Measurements from ENCODE around the gene RERE.

The RERE gene

DNA sequence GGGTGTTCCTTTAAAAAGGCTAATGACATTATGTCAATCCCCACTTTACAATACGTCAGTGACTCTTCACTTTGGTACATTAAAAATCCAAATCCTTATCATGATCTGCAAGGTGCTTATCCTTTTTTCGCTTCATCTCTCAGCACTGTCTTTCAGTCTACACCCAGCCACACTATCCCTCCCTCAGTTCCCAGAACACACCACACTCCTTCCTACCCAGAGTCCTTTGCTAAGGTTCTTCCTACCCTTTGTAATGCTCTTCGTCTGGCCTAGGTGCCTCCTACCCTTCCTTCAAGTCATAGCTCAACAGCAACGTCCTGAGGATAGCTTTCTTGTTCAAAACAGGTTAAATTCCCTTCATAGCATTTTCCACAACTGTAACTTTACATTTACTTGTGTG, 152.6 kb downstream of the RERE start:
- no peak for DNase-seq (ENCODE audit: low spot score)

DNA sequence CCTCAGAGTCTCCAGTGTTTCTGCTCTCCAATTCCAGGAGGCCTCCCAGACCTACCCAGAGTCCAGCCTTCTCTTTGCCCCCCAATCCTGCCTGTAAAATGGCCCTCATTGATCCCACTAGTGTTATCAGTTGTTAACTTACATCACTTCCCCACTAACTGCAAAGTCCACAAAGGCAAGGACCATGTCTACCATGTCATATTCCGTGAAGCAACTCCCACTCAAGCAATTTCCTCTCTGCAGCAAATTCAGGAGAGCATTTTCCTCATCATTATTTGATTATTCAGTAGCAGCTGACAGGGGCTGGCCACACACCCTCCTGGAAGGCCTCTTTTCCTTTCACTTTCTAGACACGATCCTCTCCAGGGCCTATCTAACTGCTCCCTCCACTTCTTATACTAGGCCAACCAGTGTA, 153.5 kb downstream of the RERE start:
- no peak for DNase-seq (ENCODE audit: low spot score)

DNA sequence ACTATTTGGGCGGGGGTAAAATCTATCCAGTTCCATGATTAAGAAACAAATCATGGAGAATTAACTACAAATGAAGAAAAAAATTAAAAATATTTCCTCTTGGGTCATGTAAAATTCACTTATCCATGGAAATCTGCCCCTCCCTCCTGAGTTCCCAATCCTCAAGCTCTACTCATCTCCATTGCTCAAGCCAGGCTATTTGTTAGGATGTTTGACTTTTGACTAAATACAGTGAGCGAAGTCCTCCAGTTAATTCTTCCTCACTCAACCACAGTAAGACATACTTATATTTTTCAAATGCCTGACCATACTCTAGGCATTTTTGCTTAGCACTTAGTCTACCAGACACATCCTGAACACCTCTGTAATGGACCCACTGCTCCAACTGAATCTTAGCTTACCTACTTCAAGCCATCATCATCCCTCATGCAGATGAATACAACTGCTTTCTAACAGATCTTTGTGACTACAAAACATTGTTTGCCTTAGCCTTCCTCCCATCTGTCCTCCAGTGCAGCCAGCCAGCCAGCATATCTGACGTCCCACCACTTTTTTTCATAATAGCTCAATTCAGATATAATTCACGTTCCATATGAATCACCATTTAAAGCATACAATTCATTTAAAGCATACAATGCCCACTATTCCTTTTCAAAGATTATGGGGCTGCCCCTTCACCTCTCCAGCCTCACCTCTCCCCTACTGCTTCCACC, 154.2 kb downstream of the RERE start:
- no peak for DNase-seq (ENCODE audit: low spot score)

DNA sequence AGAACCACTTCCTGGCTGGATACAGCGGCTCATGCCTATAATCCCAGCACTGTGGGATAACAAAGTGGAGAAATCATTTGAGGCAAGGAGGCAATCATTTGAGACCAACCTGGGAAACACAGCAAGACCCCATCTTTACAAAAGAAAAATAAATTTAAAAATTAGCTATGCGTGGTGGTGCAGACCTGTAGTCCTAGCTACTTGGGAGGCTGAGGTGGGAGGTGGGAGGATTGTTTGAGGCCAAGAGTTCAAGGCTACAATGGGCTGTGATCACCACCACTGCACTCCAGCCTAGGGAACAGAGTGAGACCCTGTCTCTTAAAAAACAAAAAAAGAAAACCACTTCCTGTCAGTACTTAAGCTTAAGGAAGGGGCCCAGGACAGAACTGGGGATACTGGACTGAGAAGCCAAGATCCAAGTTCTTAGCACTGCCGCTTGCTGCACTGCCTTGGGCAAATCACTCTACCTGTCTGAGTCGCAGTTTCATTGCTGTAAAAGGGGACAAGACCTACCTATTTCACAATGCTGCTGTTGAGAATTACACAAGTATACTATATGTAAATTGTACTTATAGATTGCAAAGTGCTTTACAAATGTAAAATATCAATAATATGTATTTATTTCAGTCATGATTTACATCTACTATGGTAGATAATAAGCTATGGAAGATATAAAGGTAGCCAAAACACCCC, 154.9 kb downstream of the RERE start:
- no peak for DNase-seq (ENCODE audit: low spot score)

DNA sequence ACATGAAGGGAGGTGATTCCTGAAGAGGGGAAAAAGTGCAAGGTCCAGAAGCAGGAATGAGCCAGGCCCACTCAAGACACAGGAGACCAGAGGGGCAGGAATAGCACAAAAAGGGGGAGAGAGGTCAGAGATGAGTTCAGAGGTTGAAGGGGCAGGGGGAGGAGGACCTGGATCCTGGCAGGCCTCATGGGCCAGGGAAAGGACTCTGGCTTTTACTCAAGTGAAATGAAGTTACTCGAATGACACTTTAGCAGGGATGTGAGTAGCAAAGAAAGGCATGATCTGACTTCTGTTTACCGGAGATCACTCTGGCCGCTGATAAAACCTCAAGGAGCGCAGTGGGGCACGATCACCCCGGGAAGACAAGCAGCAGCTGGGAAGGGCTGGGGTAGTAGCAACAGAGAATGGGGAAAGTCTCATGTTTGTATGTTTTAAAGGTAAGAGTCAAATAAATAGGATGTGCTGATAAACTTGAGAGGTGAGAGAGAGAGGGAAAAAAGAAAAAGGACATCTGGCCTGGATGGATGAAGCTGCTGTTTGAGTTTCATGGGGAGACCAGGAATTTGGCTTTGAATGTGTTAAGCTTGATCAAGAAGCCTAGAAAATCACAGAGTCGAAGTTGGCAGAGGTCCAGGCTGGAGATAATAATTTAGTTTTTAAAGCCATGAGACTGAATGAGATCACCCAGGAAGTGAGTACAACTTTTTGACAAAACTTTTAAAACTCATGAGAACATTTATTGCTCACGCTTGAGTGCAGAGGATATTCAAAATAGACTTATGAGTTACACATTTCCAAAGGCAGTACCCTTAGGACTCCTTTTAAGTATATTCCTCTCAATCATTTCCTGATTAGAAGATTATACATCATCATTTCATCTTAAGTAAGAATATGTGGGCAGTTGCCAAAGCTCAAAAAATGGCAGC, 156.0 kb downstream of the RERE start:
- DNase-seq (ENCODE audit: low spot score), result no peak

DNA sequence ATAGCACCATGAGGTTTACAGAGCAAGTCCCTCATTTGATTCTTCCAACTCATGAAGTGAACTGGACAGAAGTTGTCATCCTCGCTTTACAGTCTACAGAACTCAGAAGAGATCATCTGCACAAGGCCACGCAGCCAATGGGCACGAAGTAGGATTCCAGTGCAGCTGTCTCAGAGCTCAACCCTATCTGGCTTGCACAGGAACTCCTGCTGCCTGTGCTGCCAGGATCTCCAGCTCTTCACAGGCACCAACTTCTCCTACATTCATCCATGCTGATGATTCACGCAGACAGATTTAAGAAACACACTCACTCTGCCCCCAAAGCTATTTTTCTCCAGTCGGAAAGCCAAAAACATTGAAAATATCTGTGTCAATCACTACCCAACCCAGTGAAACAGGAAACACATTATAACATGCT, 157.0 kb downstream of the RERE start:
- DNase-seq (ENCODE audit: low spot score), result no peak

DNA sequence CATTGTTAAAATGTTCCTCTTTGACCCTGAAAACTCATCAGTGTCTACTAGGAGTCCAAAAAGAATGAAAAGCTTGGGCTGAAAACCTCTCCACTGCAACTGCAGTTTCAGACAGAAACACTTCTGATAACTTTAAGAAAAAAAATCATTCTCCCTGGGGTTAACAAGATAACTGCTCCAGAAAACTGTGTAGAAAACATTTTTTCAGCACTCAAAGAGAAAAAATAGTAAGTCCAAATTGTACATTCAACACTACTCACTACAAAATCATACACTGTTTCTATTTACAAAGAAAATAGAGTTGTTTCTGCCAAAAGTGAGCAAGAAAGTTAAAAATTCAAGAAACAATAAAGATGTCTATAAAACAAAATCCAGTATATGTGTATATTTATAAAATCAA, 157.8 kb downstream of the RERE start:
- no peak for DNase-seq (ENCODE audit: low spot score)

DNA sequence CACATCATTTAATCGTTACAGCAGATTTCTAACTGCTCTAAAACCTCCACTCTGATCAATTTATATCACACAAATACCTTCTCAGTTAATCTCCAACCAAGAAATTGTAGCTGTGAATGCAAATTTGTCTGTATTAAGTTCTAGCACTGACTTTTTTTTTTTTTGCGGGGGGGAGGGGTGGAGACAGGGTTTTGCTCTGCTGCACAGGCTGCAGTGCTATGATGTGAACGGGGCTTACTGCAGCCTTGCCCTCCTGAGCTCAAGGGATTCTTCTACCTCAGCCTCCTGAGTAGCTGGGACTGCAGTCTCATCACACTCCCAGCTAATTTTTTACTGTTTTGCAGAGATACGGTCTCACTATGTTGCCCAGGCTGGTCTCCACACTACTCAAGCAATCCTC, 163.6 kb downstream of the RERE start:
- no peak for DNase-seq (ENCODE audit: low spot score)

DNA sequence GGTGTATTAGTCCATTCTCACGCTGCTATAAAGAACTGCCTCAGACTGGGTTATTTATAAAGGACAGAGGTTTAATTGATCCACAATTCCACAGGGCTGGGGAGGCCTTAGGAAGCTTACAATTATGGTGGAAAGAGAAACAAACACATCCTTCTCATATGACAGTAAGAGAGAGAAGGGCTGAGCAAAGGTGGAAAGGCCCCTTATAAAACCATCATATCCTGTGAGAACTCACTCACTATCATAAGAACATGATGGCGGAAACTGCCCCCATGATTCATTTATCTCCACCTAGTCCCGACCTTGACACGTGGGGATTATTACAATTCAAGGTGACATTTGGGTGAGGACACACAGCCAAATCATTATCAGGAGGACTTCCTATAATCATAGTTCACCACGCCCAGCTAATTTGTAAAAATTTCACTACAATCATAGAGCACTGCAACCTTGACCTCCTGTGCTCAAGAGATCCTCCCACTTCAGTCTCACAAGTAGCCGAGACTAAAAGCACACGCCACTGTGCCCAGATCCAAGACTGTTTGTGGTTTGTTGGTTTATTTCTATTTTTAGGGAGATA, 164.9 kb downstream of the RERE start:
- no peak for DNase-seq (ENCODE audit: low spot score)

DNA sequence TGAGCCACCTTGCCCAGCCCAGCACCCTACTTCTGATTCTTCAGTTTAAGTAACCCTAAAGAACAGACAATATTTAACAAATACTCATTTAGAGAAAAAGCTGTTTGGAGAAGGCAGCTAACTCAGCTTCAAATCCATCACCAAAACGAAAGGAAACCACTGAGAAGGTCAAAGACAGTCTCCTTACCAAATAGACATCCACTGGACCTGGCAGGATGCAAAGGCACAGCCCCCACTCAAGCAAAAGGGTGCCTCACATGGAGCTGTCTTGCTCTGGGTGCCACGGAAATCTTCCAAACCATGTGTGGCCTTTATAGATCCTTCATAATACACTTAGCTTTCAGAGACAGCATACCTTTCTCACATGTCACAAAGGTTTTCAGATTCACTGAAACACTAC, 165.5 kb downstream of the RERE start:
- no peak for DNase-seq (ENCODE audit: low spot score)

DNA sequence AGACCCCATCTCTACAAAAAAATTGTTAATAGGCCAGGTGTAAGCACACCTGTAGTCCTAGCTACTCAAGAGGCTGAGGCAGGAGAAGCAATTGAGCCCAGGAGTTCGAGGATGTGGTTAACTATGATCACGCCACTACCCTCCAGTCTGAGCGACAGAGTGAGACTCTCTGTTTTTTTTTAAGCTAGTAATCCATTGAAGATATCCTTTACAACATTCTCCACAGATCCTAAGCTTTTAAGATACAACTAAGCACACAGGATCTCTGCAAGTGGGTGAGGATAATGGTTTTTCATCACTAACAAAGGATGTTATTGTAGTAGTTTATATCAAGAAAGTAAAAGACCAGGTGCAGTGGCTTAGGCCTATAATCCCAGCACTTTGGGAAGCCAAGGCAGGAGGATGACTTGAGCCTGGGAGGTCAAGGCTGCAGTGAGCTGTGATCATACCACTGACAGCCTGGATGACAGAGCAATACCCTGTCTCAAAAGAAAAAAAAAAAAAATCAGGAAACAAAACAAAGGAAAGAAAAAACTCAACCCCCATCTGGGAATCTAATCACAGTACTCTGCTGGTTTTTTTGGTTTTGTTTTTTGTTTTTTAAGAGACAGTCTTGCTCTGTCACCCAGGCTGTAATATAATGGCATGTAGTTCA, 166.1 kb downstream of the RERE start:
- no peak for DNase-seq (ENCODE audit: low spot score)

DNA sequence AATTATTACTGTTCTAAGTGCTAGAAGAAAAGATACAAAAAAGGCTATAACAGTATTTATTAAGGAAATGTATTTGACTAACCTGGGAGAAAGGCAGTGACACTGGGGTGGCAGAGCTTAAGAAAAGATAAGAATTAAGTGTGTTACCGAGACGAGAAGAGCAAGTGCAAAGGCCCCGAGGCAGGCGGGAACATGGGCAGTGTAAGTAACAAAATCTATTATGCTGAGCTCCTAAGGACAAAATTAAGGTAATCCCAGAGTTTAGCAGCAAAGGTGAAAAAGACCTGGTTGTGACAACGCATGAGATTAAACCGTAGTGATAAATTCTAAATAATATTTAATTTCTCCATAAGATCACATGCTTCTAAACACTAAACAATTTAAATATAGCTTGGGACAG, 167.6 kb downstream of the RERE start:
- DNase-seq (ENCODE audit: low spot score), result no peak

DNA sequence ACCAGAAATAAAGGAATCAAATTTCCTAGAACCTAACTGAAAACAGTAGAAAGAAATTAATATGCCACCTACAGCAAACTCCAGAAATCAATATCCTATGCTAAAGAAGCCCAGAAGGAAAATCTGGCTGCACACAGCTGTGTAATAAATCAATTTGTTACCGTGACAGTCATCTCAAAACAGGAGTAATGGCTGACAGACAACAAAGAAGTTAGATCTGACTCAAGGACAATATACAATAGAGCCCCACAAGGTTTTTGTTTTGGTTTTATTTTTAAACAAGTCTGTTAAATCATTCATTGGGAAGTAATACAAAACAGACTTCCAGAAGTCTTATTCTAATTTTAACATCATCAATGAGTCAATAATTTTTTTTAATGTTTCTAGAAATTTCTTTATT, 168.4 kb downstream of the RERE start:
- DNase-seq (ENCODE audit: low spot score), result no peak

DNA sequence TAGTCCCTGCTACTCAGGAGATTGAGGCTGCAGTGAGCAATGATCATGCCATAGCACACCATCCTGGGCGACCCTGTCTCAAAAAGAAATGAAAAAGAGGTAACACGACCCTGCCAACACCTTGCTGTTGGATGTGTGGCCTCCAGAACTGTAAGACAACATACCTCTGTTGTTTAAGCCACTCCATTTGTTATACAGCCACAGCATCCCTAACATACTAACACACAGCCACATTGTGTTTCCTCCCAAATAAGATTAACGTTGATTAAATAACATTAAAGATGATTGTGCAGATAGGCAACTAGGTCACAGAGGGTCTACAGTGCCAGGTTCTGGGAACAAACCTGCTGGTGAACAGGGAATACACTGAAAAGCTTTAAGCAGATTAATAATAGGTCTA, 170.4 kb downstream of the RERE start:
- DNase-seq (ENCODE audit: low spot score), result no peak

DNA sequence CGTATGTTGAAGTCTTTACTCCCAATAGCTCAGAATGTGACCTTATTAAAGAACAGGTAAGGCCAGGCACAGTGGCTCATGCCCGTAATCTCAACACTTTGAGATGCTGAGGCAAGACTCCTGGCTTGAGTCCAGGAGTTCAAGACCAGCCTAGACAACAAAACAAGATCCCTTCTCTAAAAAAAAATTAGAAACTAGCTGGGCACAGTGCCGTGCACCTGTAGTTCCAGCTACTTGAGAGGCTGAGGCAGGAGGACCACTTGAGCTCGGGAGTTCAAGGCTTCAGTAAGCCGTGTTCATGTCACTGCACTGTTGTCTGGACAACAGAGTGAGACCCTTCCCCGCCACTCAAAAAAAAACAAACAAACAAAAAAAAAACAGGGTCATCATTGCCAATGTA, 171.3 kb downstream of the RERE start:
- no peak for DNase-seq (ENCODE audit: low spot score)

DNA sequence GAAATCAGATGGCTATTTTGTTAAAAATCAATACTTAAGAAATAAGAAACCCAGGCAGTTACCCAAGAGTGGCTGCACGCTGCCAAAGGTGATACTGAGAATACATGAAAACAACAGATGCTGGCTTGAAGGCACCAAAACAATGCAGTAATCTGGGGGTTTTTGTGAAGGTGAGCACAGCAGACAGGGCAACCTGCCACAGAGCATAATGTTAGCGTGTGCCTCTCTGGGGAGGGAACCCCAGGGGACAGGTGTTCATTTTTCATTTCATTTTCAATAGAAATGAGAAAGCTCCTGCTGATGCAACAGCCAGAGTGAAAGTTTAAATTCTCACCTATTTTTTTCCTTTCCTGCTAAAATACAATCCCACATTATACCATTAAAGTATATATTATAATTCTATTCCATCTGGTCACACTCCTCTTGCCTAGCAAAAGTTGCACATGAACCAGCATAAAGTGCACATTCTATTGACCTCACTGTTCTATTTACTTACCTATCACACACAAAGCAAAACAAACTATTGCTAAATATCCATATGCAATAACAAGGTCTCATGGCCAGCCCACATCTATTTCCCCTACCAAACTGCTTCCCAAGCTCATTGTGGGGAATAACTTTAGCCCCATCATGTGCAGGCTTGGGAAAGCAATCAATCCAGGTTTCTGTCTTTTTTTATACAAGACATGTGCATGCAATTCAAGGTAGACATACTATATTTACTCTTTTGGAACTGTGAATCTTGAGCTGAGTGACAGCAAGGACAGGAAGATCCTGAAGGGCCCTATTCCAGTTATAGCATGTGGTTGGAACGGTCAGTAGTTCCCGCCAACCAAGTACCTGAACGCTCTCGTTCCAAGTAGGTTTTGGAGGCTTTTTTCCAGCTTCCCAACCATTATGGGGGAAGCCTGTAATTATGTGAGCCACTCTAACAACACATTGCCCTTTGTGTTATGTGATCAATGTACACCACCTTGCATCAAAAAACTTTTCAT, 173.6 kb downstream of the RERE start:
- no peak for DNase-seq (ENCODE audit: low spot score)

DNA sequence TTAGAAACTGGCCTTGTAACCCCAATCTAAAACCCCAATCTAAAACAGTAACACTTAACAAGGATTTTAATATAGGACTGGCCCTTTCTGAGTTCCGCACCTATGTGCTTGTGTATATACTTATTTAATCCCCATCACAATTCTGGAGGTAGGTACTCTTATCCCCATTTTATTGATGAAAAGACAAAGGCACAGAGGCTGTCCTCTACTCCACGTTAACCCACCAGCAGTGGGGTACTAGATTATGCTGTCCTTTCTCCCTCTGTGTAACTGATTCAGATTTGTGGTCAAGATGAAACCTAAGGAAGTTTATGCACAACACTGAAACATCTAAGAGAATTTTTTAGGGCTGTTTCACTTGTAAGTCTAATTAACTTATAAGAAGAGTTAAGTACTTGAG, 175.3 kb downstream of the RERE start:
- DNase-seq (ENCODE audit: low spot score), result no peak

DNA sequence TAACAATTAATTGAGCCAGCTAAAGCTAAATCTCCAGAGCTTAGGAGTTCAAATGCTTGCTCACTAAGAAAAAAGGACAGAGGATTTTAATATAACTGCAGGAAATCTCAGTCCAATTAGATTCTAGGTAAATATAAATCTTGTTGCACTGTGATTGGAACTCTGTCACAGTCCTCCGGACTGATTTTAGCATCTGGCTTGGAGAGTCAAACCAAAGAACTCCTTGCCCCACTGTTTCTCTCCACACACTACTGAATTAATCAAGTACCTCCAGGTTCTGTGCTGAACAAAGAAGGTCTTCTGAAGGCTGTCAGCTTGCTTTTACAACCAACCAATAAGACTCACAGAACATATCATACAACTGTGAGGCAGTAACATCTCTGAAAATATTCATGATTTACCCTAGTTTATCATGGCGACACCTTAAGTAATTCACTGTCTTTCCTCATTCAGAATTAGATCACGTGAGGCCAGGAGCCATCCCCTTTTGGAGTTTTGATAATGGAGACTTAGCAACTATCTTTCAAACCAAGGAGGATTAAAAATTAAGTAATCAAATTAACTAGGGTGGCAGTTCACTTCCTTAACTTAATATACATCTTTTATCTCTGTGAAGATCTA, 176.0 kb downstream of the RERE start:
- DNase-seq (ENCODE audit: low spot score), result no peak

DNA sequence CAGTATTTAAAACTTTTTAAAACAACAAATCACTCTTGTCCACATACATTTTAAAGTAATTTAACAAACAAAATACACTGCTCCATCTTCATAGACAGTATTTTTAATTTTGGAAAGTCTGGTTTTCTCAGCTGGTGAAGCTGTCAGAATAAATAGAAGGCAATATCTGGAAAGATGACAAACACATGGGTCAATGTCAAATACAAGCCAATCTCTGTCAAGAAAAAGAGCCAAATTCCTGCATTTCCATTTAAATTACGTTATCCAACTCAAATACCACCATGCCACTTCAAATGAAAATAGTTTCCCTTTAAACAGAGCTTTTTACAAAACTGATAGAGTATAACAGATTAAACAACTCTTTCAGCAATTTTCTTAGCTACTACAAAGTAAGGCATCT, 176.5 kb downstream of the RERE start:
- no peak for DNase-seq (ENCODE audit: low spot score)

DNA sequence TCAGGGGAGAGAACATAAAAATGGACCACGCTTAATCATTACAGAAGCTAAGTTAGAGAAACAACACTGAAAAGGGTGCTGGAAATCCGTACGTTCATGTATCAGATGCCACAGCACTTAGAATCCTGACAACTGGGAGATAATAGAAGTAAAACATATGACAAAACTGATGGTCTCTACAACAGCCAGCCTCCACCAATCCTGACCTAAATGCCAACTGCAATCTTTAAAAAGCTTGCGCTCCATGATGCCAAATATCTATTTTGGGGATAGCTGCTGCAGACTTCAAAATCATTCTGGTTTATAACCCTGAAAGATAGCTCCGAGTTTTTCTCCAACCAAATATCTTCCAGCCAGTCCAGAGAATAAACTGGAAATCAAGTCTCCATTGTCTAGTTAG, 178.3 kb downstream of the RERE start:
- no peak for DNase-seq (ENCODE audit: low spot score)
